IMR-90 (cell line): ENCODE data around the gene MANSC4. TPM values are rescaled to one million over a fixed set of nuclear protein-coding genes. Genes with fewer than 3 reads are reported as not detected.

Source experiments
- ATAC-seq: fragments of 200-7000 bp; cut with Tn5 transposase; 2 replicates; pipeline ENCODE4 v1.9.1; 2020; ENCODE audit warnings: low read depth, mild to moderate bottlenecking, moderate library complexity
- BruUV-seq: library from RNA; stranded (reverse); fragments of 400-500 nt; replicated peaks from 2 replicates; lab custom pipeline; 2021; lab: Mats Ljungman, UMichigan
- CTCF ChIA-PET: fragments of 300-600 bp; formaldehyde crosslinking; extraction: SDS; loops from one replicate; lab custom pipeline; 2021; ENCODE audit warnings: antibody characterized with exemption; lab: Yijun Ruan, JAX
- POLR2A ChIA-PET: fragments of 300-600 bp; sonication (Branson Sonifier 250); formaldehyde crosslinking; loops from one replicate; lab custom pipeline; 2022; ENCODE audit warnings: antibody characterized with exemption; ENCODE audit not compliant: unreplicated experiment; lab: Charles Lee
- DNase-seq: peaks from one replicate; pipeline ENCODE4 v3.0.0; 2013
- H2AFZ ChIP-seq: replicated peaks from 2 replicates; pipeline ENCODE3; 2013; ENCODE audit warnings: low read length, mild to moderate bottlenecking; ENCODE audit not compliant: poor library complexity
- H2AK5ac ChIP-seq: 2 replicates; pipeline ENCODE4 v1.6.1; 2013; ENCODE audit warnings: low read depth, low read length, inconsistent platforms
- H2AK9ac ChIP-seq: replicated peaks from 2 replicates; pipeline ENCODE3; 2013; ENCODE audit warnings: mild to moderate bottlenecking, low read depth, low read length, moderate library complexity; ENCODE audit not compliant: poor library complexity
- H2BK120ac ChIP-seq: 2 replicates; pipeline ENCODE4 v1.6.1; 2013; ENCODE audit warnings: low read depth, low read length, inconsistent platforms
- H2BK15ac ChIP-seq: 3 replicates; pipeline ENCODE4 v1.6.1; 2013; ENCODE audit warnings: low read depth, low read length, inconsistent platforms
- H2BK20ac ChIP-seq: 2 replicates; pipeline ENCODE4 v1.6.1; 2013; ENCODE audit warnings: low read depth, mild to moderate bottlenecking, inconsistent platforms, low read length, moderate library complexity
- H2BK5ac ChIP-seq: 2 replicates; pipeline ENCODE4 v1.6.1; 2013; ENCODE audit warnings: mild to moderate bottlenecking, low read depth, low read length, inconsistent platforms; ENCODE audit not compliant: poor library complexity, severe bottlenecking
- H3K14ac ChIP-seq: replicated peaks from 2 replicates; pipeline ENCODE4 v1.6.1; 2013; ENCODE audit warnings: low read depth, low read length, inconsistent platforms
- H3K18ac ChIP-seq: 2 replicates; pipeline ENCODE4 v1.6.1; 2013; ENCODE audit warnings: low read depth, low read length, control low read depth
- H3K23ac ChIP-seq: 2 replicates; pipeline ENCODE4 v1.6.1; 2013; ENCODE audit warnings: low read depth, low read length, inconsistent platforms
- H3K27ac ChIP-seq: 2 replicates; pipeline ENCODE4 v1.5.1; 2013; ENCODE audit warnings: mild to moderate bottlenecking, control low read depth, low read length; ENCODE audit not compliant: insufficient read depth
- H3K27me3 ChIP-seq: 2 replicates; pipeline ENCODE4 v1.6.1; 2013; ENCODE audit warnings: low read length; ENCODE audit not compliant: control insufficient read depth, insufficient read depth
- H3K36me3 ChIP-seq: 2 replicates; pipeline ENCODE4 v1.6.1; 2013; ENCODE audit warnings: low read length, mixed read lengths; ENCODE audit not compliant: control insufficient read depth, insufficient read depth
- H3K4ac ChIP-seq: 2 replicates; pipeline ENCODE4 v1.6.1; 2013; ENCODE audit warnings: low read depth, low read length, inconsistent platforms
- H3K4me1 ChIP-seq: 2 replicates; pipeline ENCODE4 v1.6.1; 2013; ENCODE audit warnings: low read length, mixed read lengths; ENCODE audit not compliant: control insufficient read depth, insufficient read depth
- H3K4me2 ChIP-seq: 2 replicates; pipeline ENCODE4 v1.6.1; 2013; ENCODE audit warnings: low read depth, mild to moderate bottlenecking, control low read depth, low read length, moderate library complexity
- H3K4me3 ChIP-seq: 2 replicates; pipeline ENCODE4 v1.5.1; 2013; ENCODE audit warnings: low read depth, mild to moderate bottlenecking, control low read depth, low read length, moderate library complexity; ENCODE audit not compliant: insufficient read depth
- H3K56ac ChIP-seq: 2 replicates; pipeline ENCODE4 v1.6.1; 2013; ENCODE audit warnings: low read length, inconsistent platforms; ENCODE audit not compliant: insufficient read depth; ENCODE audit errors: extremely low read depth
- H3K79me1 ChIP-seq, 2 experiments: 2 replicates each; pipeline ENCODE4 v1.6.1; 2013; ENCODE audit warnings: low read length in 2 of 2, inconsistent platforms in 1 of 2, low read depth in 1 of 2
- H3K9ac ChIP-seq: 2 replicates; pipeline ENCODE4 v1.6.1; 2013; ENCODE audit warnings: low read depth, low read length, control low read depth
- H3K9me1 ChIP-seq: 2 replicates; pipeline ENCODE4 v1.6.1; 2013; ENCODE audit warnings: low read length, inconsistent platforms; ENCODE audit not compliant: insufficient read depth
- H3K9me3 ChIP-seq: 2 replicates; pipeline ENCODE4 v1.6.1; 2013; ENCODE audit warnings: low read length; ENCODE audit not compliant: control insufficient read depth, insufficient read depth
- H4K20me1 ChIP-seq: 2 replicates; pipeline ENCODE4 v1.6.1; 2013; ENCODE audit warnings: low read length, inconsistent platforms; ENCODE audit not compliant: insufficient read depth
- H4K5ac ChIP-seq: 2 replicates; pipeline ENCODE4 v1.6.1; 2013; ENCODE audit warnings: mild to moderate bottlenecking, low read depth, low read length, control low read depth
- H4K8ac ChIP-seq, 2 experiments: 2 replicates each; pipeline ENCODE4 v1.6.1; 2013; ENCODE audit warnings: low read depth in 2 of 2, low read length in 2 of 2, control low read depth in 1 of 2, inconsistent platforms in 1 of 2
- H4K91ac ChIP-seq: 2 replicates; pipeline ENCODE4 v1.6.1; 2013; ENCODE audit warnings: low read depth, low read length, inconsistent platforms; ENCODE audit not compliant: insufficient read depth
- CEBPB ChIP-seq: IDR thresholded peaks from 2 replicates; pipeline ENCODE4 v1.6.1; 2012; ENCODE audit warnings: low read depth, low read length, improper control_type of control experiment
- MAFK ChIP-seq: IDR thresholded peaks from 2 replicates; pipeline ENCODE4 v1.6.1; 2012; ENCODE audit warnings: low read depth, low read length, improper control_type of control experiment
- MAZ ChIP-seq: IDR thresholded peaks from 2 replicates; pipeline ENCODE4 v1.6.1; 2012; ENCODE audit warnings: low read depth, mild to moderate bottlenecking, low read length, improper control_type of control experiment, moderate library complexity, borderline replicate concordance
- MXI1 ChIP-seq: IDR thresholded peaks from 2 replicates; pipeline ENCODE4 v1.6.1; 2012; ENCODE audit warnings: low read depth, mild to moderate bottlenecking, low read length, moderate library complexity, borderline replicate concordance
- NFE2L2 ChIP-seq: fragments of 150-350 bp; IDR thresholded peaks from 2 replicates; pipeline ENCODE4 v1.6.1; 2016; ENCODE audit warnings: low read depth, mild to moderate bottlenecking, low read length
- RCOR1 ChIP-seq: IDR thresholded peaks from 2 replicates; pipeline ENCODE4 v1.6.1; 2012; ENCODE audit warnings: mild to moderate bottlenecking, low read length, improper control_type of control experiment; ENCODE audit not compliant: insufficient replicate concordance
- RFX5 ChIP-seq: IDR thresholded peaks from 2 replicates; pipeline ENCODE4 v1.8.0; 2012; ENCODE audit warnings: low read depth, mild to moderate bottlenecking, low read length, moderate library complexity
- WGBS, 2 experiments: methylation state at CpG; one replicate each; pipeline versions ENCODE4 v1.1.5 to v1.1.7; 2013; ENCODE audit warnings: missing lambda C conversion rate in 2 of 2; ENCODE audit not compliant: insufficient read length in 1 of 2; ENCODE audit errors: extremely low coverage in 2 of 2; 5-methylcytosine and 5-hydroxymethylcytosine counted together
- dilution Hi-C: fragments of 300-500 bp; cut with HindIII; formaldehyde crosslinking; loops from one replicate; pipeline ENCODE4 v1.14.3; 2018; ENCODE audit warnings: low sequenced_read_pairs; ENCODE audit not compliant: unreplicated experiment
- in situ Hi-C: fragments of 300-500 bp; cut with MboI; formaldehyde crosslinking; loops from 3 replicates; pipeline ENCODE4 v1.14.3; 2019; ENCODE audit warnings: low sequenced_read_pairs, inconsistent platforms, mixed read lengths
- intact Hi-C: fragments of 100-400 bp; cut with micrococcal nuclease; formaldehyde crosslinking; loops from 2 replicates; pipeline ENCODE4 v1.10.0; 2022
- polyA plus RNA-seq, 3 experiments: library from polyadenylated mRNA; depleted of rRNA; stranded (reverse); fragments of >200 nt; gene quantifications; 2 replicates each; pipeline ENCODE4 v1.2.3, GENCODE V29; 2012; ENCODE audit warnings: low replicate concordance in 1 of 3
- total RNA-seq: library from RNA; depleted of rRNA; stranded (reverse); fragments of >200 nt; gene quantifications from 2 replicates; pipeline ENCODE4 v1.2.3, GENCODE V29; 2012
- TF ChIP-seq, protein P1 (sequence below): conservative IDR thresholded peaks from 2 replicates; pipeline ENCODE4 v1.5.1; 2012; ENCODE audit warnings: mild to moderate bottlenecking, low read depth, low read length, improper control_type of control experiment
- TF ChIP-seq, protein P2 (sequence below): fragments of 150-350 bp; IDR thresholded peaks from 2 replicates; pipeline ENCODE4 v1.6.1; 2016; ENCODE audit warnings: low read depth, mild to moderate bottlenecking, low read length, moderate library complexity, borderline replicate concordance

MANSC4 gene
- total and polyA plus RNA-seq, 2 of the 4 experiments (the other 2 are of a cell fraction): not detected

DNA sequence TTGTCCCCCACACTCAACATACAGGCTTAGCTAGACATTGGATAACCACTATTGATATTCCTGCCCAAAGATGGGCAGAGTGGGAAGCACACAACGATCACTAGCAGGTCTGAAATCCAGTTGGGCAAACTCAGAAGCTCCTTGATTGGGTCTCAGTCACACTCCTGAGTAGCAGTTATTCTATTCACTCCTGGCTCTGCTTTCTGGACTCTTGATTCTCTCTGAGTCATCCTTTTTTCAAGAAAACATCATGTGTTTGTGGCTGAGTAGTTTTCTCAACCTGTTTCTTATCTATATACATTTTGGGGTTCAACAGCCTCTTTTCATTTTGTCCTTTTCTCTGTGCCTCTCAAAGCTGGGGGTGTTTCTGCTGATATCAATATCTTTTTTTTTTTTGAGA lies 46.0 kb upstream of the MANSC4 start (continued):
- TF ChIP-seq, protein P1, sequence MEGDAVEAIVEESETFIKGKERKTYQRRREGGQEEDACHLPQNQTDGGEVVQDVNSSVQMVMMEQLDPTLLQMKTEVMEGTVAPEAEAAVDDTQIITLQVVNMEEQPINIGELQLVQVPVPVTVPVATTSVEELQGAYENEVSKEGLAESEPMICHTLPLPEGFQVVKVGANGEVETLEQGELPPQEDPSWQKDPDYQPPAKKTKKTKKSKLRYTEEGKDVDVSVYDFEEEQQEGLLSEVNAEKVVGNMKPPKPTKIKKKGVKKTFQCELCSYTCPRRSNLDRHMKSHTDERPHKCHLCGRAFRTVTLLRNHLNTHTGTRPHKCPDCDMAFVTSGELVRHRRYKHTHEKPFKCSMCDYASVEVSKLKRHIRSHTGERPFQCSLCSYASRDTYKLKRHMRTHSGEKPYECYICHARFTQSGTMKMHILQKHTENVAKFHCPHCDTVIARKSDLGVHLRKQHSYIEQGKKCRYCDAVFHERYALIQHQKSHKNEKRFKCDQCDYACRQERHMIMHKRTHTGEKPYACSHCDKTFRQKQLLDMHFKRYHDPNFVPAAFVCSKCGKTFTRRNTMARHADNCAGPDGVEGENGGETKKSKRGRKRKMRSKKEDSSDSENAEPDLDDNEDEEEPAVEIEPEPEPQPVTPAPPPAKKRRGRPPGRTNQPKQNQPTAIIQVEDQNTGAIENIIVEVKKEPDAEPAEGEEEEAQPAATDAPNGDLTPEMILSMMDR: no peak
- no peak for TF ChIP-seq MXI1

DNA sequence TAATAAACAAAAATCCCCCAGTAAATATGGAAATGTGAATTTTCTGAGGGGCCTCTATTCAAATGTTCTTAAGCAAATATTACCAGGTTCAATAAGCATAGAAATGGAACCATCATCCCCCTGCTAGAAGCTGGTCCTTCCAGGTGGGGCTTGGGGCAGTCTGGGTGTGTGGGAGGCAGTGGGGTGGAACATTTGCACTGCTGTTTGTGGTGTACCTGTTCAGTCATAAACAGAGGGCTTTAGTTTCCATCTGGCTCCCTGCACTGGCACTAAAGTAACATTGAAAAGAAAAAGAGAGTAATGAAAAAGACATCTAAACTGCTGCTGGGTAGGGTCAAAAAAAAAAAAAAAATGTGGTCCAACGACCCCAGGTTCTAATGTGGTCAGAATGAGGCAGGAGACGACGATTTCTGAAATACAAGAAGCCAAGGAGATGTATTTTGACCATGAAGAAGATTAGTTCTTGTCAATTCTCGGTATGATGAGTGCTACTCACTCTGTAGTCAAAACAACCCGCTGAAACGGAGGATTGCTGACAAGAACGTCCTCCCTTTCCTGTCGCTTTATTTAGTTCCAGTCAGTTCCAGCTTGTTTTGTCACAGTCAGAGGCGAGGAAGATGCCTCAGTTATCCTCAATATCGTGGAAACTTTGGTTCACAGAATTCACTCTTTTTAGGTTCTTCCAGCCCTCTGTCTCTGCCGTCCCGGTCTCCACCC lies 44.2 kb upstream of the MANSC4 start:
- 0 out of 2 replicates have a peak, but pooled peaks cover 3% of the 10 kb centered on the region for H4K20me1 ChIP-seq
- H2AFZ ChIP-seq: no peak overlapping the region
- no peaks in the 10 kb centered on the region for H3K9me1 ChIP-seq
- H3K18ac ChIP-seq: no peak overlapping the region
- no peaks in the 10 kb centered on the region for H3K27me3 ChIP-seq
- no peak overlapping the region for H2BK20ac ChIP-seq
- ChIA-PET CTCF (interaction anchor here (0.8 kb wide), 1 partner anchor 91 kb away, joined by 3 read pairs; no protein-coding TSS in a partner anchor), POLR2A (no interaction called here)
- intact Hi-C loops: loop anchor here (5.0 kb wide), 1 partner anchor 92 kb away; no protein-coding TSS in a partner anchor
- H2BK5ac ChIP-seq: no peak overlapping the region
- WGBS, 2 experiments: 82% methylated on average over 7 of the region's 12 CpGs; no CpG with 5 or more reads in 1 of the 2 experiments
- no peak overlapping the region for H3K4ac ChIP-seq
- H3K27ac ChIP-seq: no peak overlapping the region
- no peak overlapping the region for H2AK5ac ChIP-seq
- H2AK9ac ChIP-seq: no peak overlapping the region
- no peak overlapping the region for H3K23ac ChIP-seq
- H2BK120ac ChIP-seq: no peak overlapping the region
- H3K9me3 ChIP-seq: no peaks in the 10 kb centered on the region
- no peak overlapping the region for H3K56ac ChIP-seq
- no peak for DNase-seq
- no peaks in the 10 kb centered on the region for H3K36me3 ChIP-seq
- BruUV-seq: no TSS peak
- no peak overlapping the region for H4K91ac ChIP-seq
- dilution Hi-C loops: no loop called here
- H4K8ac ChIP-seq: no peak overlapping the region
- H3K4me3 ChIP-seq: no peak overlapping the region
- in situ Hi-C loops: no loop called here
- H3K79me1 ChIP-seq: no peaks in the 10 kb centered on the region
- no peak overlapping the region for H3K9ac ChIP-seq
- H4K5ac ChIP-seq: no peak overlapping the region
- no peak overlapping the region for H3K14ac ChIP-seq
- H2BK15ac ChIP-seq: no peak overlapping the region
- H3K4me1 ChIP-seq: peaks cover 3% of the 10 kb centered on the region; the same call in 1 of the 2 replicates
- H3K4me2 ChIP-seq: no peak overlapping the region
- ATAC-seq: no peak
- TF ChIP-seq MXI1 (no peak), RCOR1 (no peak), NFE2L2 (no peak), MAFK (no peak), RFX5 (no peak), MAZ (no peak), CEBPB (no peak)
- TF ChIP-seq, protein P2, sequence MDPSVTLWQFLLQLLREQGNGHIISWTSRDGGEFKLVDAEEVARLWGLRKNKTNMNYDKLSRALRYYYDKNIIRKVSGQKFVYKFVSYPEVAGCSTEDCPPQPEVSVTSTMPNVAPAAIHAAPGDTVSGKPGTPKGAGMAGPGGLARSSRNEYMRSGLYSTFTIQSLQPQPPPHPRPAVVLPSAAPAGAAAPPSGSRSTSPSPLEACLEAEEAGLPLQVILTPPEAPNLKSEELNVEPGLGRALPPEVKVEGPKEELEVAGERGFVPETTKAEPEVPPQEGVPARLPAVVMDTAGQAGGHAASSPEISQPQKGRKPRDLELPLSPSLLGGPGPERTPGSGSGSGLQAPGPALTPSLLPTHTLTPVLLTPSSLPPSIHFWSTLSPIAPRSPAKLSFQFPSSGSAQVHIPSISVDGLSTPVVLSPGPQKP: no peak
- TF ChIP-seq, protein P1: no peak
